Measurements from ENCODE around the gene CHP2.

DNA sequence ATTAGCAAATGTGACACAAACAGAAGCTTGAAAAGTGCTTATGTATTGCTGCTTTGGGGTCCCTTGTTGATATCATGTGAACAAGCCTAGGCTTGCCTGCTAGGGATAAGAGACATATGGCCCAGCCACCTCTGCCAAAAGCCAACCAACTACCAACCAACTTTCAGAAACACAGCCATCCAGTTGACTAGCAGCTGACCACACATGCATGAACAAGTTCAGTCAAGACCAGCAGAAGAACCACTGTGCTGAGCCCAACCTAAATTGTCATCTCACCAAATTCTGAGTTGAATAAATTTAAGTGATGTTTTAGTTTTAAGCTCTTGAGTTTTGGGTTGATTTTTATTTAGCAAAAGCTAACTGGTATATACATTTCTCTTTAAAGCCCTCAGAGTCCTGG, 45.3 kb upstream of the CHP2 start:
- TF ChIP-seq POLR2A (IDR thresholded peaks at IDR 0.05): no peak
- TF ChIP-seq CTCF (IDR thresholded peaks at IDR 0.05): no peak

All from esophagus squamous epithelium (tissue), 4 donors.